Measurements from ENCODE around the gene TMEM88.

DNA sequence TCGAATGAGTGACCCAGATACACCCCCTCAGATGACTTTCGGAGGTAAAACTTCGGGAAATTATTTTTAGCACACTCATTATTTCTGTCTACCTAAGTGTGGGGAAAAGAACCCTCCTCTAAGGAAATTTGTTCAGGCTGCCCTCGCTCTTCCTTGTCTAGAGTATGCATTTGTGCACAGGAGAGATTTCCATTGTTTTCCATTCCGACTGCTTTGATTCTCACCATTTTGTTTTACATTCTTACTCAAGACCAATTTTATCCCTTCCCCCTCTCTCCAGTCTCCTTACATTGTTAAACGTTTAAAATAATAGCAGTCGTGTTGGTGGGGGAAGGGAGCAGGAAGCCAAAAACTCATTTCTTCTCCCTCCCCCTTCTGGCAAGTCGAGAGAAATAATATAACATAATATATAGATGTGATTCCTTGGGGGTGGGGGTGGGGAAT, 32.2 kb downstream of the TMEM88 start:
- TF ChIP-seq, protein P1, sequence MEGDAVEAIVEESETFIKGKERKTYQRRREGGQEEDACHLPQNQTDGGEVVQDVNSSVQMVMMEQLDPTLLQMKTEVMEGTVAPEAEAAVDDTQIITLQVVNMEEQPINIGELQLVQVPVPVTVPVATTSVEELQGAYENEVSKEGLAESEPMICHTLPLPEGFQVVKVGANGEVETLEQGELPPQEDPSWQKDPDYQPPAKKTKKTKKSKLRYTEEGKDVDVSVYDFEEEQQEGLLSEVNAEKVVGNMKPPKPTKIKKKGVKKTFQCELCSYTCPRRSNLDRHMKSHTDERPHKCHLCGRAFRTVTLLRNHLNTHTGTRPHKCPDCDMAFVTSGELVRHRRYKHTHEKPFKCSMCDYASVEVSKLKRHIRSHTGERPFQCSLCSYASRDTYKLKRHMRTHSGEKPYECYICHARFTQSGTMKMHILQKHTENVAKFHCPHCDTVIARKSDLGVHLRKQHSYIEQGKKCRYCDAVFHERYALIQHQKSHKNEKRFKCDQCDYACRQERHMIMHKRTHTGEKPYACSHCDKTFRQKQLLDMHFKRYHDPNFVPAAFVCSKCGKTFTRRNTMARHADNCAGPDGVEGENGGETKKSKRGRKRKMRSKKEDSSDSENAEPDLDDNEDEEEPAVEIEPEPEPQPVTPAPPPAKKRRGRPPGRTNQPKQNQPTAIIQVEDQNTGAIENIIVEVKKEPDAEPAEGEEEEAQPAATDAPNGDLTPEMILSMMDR (conservative IDR thresholded peaks at IDR 0.05; ENCODE audit: low read length): no peak; the same call in 1 of the 2 replicates
- no peak for TF ChIP-seq EZH2phosphoT487 (IDR thresholded peaks at IDR 0.05; ENCODE audit: borderline replicate concordance)

Data from Loucy (cell line).